Caco-2 (cell line): ENCODE data around the gene CHST7. TPM values are rescaled to one million over a fixed set of nuclear protein-coding genes. Genes with fewer than 3 reads are reported as not detected.

ENCODE experiments used
- BruUV-seq: library from RNA; stranded (reverse); fragments of 400-500 nt; replicated peaks from 2 replicates; lab custom pipeline; 2021; lab: Mats Ljungman, UMichigan
- CTCF ChIA-PET: fragments of 300-600 bp; sonication (Branson Sonifier 250); formaldehyde crosslinking; loops from one replicate; lab custom pipeline; 2022; ENCODE audit warnings: antibody characterized with exemption; lab: Charles Lee
- POLR2A ChIA-PET: fragments of 300-600 bp; sonication (Branson Sonifier 250); formaldehyde crosslinking; loops from one replicate; lab custom pipeline; 2022; ENCODE audit warnings: antibody characterized with exemption; lab: Charles Lee
- DNase-seq, 2 experiments: peaks; one replicate each; pipeline versions ENCODE4 v3.0.0 to v3.0.0-alpha.2; 2020 to 2022
- H3K27me3 ChIP-seq: replicated peaks from 2 replicates; pipeline ENCODE4 v1.6.0; 2011; ENCODE audit warnings: low read length; ENCODE audit not compliant: control insufficient read depth, insufficient read depth
- H3K36me3 ChIP-seq: 2 replicates; pipeline ENCODE4 v1.5.1; 2011; ENCODE audit warnings: low read length; ENCODE audit not compliant: control insufficient read depth, insufficient read depth
- H3K4me1 ChIP-seq: fragments of 250-450 bp; sonication (Bioruptor Pico); 2 replicates; pipeline ENCODE4 v1.5.1; 2020; ENCODE audit warnings: mild to moderate bottlenecking
- H3K4me3 ChIP-seq: 2 replicates; pipeline ENCODE4 v1.5.1; 2011; ENCODE audit warnings: low read depth, mild to moderate bottlenecking, control low read depth, low read length
- H3K9me3 ChIP-seq: fragments of 250-450 bp; sonication (Bioruptor Pico); 2 replicates; pipeline ENCODE4 v1.5.1; 2020; ENCODE audit warnings: mild to moderate bottlenecking, moderate library complexity
- H3K27ac Mint-ChIP-seq: one replicate; pipeline ENCODE4 v1.8.0; 2022; ENCODE audit warnings: mixed read lengths; ENCODE audit not compliant: unreplicated experiment
- H3K27me3 Mint-ChIP-seq: one replicate; pipeline ENCODE4 v1.8.0; 2022; ENCODE audit warnings: mixed read lengths; ENCODE audit not compliant: insufficient read depth, unreplicated experiment
- H3K36me3 Mint-ChIP-seq: one replicate; pipeline ENCODE4 v1.8.0; 2022; ENCODE audit warnings: mild to moderate bottlenecking, mixed read lengths; ENCODE audit not compliant: insufficient read depth, unreplicated experiment
- H3K4me1 Mint-ChIP-seq: one replicate; pipeline ENCODE4 v1.8.0; 2022; ENCODE audit warnings: low read depth, mixed read lengths; ENCODE audit not compliant: unreplicated experiment
- H3K4me3 Mint-ChIP-seq: one replicate; pipeline ENCODE4 v1.8.0; 2022; ENCODE audit warnings: mild to moderate bottlenecking, moderate library complexity, mixed read lengths; ENCODE audit not compliant: unreplicated experiment
- H3K9me3 Mint-ChIP-seq: one replicate; pipeline ENCODE4 v1.8.0; 2022; ENCODE audit warnings: mixed read lengths; ENCODE audit not compliant: unreplicated experiment
- intact Hi-C: fragments of 100-400 bp; cut with micrococcal nuclease; formaldehyde crosslinking; loops from one replicate; pipeline ENCODE4 v1.10.0; 2022; ENCODE audit not compliant: unreplicated experiment
- total RNA-seq: library from RNA; stranded (reverse); gene quantifications from 2 replicates; pipeline ENCODE4 v1.2.3, GENCODE V29; 2022
- TF ChIP-seq, protein P1 (sequence below), 2 experiments: fragments of 200-600 bp in 1 of 2; IDR thresholded peaks; 1 replicate in 1 of 2; 2 replicates in 1 of 2; pipeline versions ENCODE4 v1.5.1 to v1.8.0; 2011 to 2022; ENCODE audit warnings: antibody characterized with exemption in 1 of 2, control low read depth in 1 of 2, inconsistent platforms in 1 of 2, low read depth in 1 of 2, low read length in 1 of 2, mild to moderate bottlenecking in 1 of 2, moderate library complexity in 1 of 2; ENCODE audit not compliant: insufficient read depth in 1 of 2, severe bottlenecking in 1 of 2, unreplicated experiment in 1 of 2

Gene CHST7
- total RNA-seq, 1 experiment from 2014 or later: 2.4 TPM

DNA sequence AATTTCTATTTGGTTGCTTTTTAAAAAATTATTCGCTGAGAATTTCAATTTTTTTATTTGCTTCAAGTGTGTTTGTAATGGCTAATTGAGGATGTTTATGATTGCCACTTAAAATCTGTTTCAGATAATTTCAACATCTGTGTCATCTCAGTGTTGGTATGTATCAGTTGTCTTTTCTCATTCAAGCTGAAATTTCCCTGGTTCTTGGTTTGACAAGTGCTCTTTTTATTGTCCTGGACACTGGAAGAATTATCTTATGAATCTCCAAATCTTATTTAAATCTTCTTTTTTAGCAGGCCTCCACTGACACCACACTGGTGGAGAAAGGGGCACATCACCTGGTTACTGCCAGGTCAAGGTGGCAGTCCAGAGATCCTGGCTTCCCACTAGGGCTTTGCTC, 21.5 kb downstream of the CHST7 start:
- Mint-ChIP-seq H3K27me3 (no peaks in the 10 kb centered on the region), H3K9me3 (no peaks in the 10 kb centered on the region), H3K4me3 (no peak overlapping the region), H3K36me3 (peaks cover 6% of the 10 kb centered on the region), H3K27ac (no peak overlapping the region), H3K4me1 (no peaks in the 10 kb centered on the region)
- no peak overlapping the region for H3K4me3 ChIP-seq
- H3K9me3 ChIP-seq: no peaks in the 10 kb centered on the region
- BruUV-seq: no TSS peak
- DNase-seq: no peak
- no peaks in the 10 kb centered on the region for H3K27me3 ChIP-seq
- TF ChIP-seq, protein P1, sequence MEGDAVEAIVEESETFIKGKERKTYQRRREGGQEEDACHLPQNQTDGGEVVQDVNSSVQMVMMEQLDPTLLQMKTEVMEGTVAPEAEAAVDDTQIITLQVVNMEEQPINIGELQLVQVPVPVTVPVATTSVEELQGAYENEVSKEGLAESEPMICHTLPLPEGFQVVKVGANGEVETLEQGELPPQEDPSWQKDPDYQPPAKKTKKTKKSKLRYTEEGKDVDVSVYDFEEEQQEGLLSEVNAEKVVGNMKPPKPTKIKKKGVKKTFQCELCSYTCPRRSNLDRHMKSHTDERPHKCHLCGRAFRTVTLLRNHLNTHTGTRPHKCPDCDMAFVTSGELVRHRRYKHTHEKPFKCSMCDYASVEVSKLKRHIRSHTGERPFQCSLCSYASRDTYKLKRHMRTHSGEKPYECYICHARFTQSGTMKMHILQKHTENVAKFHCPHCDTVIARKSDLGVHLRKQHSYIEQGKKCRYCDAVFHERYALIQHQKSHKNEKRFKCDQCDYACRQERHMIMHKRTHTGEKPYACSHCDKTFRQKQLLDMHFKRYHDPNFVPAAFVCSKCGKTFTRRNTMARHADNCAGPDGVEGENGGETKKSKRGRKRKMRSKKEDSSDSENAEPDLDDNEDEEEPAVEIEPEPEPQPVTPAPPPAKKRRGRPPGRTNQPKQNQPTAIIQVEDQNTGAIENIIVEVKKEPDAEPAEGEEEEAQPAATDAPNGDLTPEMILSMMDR (IDR thresholded peaks at IDR 0.05; ENCODE audit: insufficient read depth in 1 of 2, low read depth in 1 of 2, low read length in 1 of 2, severe bottlenecking in 1 of 2, unreplicated experiment in 1 of 2): no peak
- ChIA-PET CTCF (no interaction called here), POLR2A (no interaction called here)
- no peaks in the 10 kb centered on the region for H3K36me3 ChIP-seq
- intact Hi-C loops: no loop called here
- no peaks in the 10 kb centered on the region for H3K4me1 ChIP-seq

DNA sequence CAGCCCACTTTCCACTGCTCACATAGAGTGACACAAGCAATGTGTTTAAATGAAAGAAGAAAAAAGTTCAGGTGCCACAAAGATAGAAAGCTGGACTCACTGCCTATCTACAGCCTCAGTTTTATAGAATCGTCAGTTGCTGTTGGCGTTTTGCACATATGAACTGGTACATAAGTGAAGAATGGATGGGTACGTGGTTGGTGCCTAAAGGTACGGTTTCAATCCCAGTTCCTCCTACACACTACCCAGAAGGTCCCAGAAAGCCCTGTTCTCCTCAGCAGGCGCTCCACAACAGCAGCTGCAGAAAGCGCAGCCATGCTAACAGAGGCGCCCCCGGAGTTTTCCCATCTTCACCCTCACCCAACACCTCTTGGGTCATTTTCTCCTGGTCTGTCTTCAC, 23.6 kb downstream of the CHST7 start:
- H3K36me3 ChIP-seq: no peaks in the 10 kb centered on the region; the same call in 1 of the 2 replicates
- Mint-ChIP-seq H3K9me3 (no peaks in the 10 kb centered on the region), H3K4me3 (no peak overlapping the region), H3K27ac (no peak overlapping the region), H3K4me1 (no peaks in the 10 kb centered on the region), H3K27me3 (no peaks in the 10 kb centered on the region), H3K36me3 (peaks cover 6% of the 10 kb centered on the region)
- no TSS peak for BruUV-seq
- ChIA-PET CTCF (no interaction called here), POLR2A (interaction anchor here (0.7 kb wide), 1 partner anchor 8 kb away, joined by 3 read pairs; no protein-coding TSS in a partner anchor)
- no peaks in the 10 kb centered on the region for H3K27me3 ChIP-seq
- DNase-seq: no peak
- H3K4me1 ChIP-seq: no peaks in the 10 kb centered on the region
- TF ChIP-seq, protein P1 (IDR thresholded peaks at IDR 0.05; ENCODE audit: insufficient read depth in 1 of 2, low read depth in 1 of 2, low read length in 1 of 2, severe bottlenecking in 1 of 2, unreplicated experiment in 1 of 2): no peak
- no peaks in the 10 kb centered on the region for H3K9me3 ChIP-seq
- intact Hi-C loops: no loop called here
- no peak overlapping the region for H3K4me3 ChIP-seq

DNA sequence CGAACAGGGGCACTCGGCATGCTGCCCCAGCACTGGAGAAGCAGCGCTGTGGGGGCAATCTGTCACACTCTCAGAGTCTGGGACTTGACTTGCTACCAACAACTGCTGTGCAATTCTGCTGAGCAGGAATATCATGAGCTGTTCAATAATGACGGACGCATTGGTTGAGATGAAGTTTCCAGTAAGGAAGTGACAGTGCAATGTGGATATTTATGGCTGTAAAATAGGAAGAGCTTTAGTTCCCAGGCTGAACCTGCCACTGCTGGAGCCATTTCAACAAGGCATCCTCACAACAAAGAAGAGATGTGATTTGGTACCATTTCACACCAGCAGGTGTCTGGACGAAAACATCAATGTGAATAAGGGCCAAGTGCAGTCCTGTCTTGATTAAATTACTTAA, 24.2 kb downstream of the CHST7 start:
- Histone ChIP-seq H3K4me1 (no peaks in the 10 kb centered on the region), H3K27me3 (no peaks in the 10 kb centered on the region), H3K4me3 (no peak overlapping the region), H3K36me3 (no peaks in the 10 kb centered on the region; the same call in 1 of the 2 replicates), H3K9me3 (no peaks in the 10 kb centered on the region)
- ChIA-PET POLR2A (no interaction called here), CTCF (no interaction called here)
- TF ChIP-seq, protein P1 (IDR thresholded peaks at IDR 0.05; ENCODE audit: insufficient read depth in 1 of 2, low read depth in 1 of 2, low read length in 1 of 2, severe bottlenecking in 1 of 2, unreplicated experiment in 1 of 2): no peak
- BruUV-seq: no TSS peak
- Mint-ChIP-seq H3K4me3 (no peak overlapping the region), H3K36me3 (peaks cover 6% of the 10 kb centered on the region), H3K4me1 (no peaks in the 10 kb centered on the region), H3K27ac (no peak overlapping the region), H3K27me3 (no peaks in the 10 kb centered on the region), H3K9me3 (no peaks in the 10 kb centered on the region)
- intact Hi-C loops: no loop called here
- DNase-seq: no peak
